WTC11 (cell line): ENCODE measurements around the gene ARHGDIG. TPM values are rescaled to one million over a fixed set of nuclear protein-coding genes. Genes with fewer than 3 reads are reported as not detected.

Source experiments
- ATAC-seq: fragments of 200-7000 bp; cut with Tn5 transposase; 2 replicates; pipeline ENCODE4 v1.10.0; 2021; ENCODE audit warnings: mild to moderate bottlenecking, moderate library complexity
- Bru-seq: library from RNA; stranded (reverse); fragments of 400-500 nt; gene quantifications from one replicate; lab custom pipeline; 2021; lab: Mats Ljungman, UMichigan
- CTCF ChIA-PET: fragments of 300-600 bp; sonication (Branson Sonifier 250); formaldehyde crosslinking; loops from one replicate; lab custom pipeline; 2021; ENCODE audit warnings: antibody characterized with exemption; lab: Charles Lee
- POLR2A ChIA-PET: fragments of 350-600 bp; sonication (Branson Sonifier 250); formaldehyde crosslinking; loops from one replicate; lab custom pipeline; 2021; ENCODE audit warnings: antibody characterized with exemption; lab: Charles Lee
- DNase-seq: peaks from one replicate; pipeline ENCODE4 v3.0.0; 2021; ENCODE audit warnings: low spot score
- H3K27ac Mint-ChIP-seq: 2 replicates; pipeline ENCODE4 v1.8.0; 2021; ENCODE audit warnings: mixed read lengths
- H3K27me3 Mint-ChIP-seq: 2 replicates; pipeline ENCODE4 v1.8.0; 2021; ENCODE audit warnings: low read depth, mild to moderate bottlenecking, moderate library complexity, mixed read lengths
- H3K36me3 Mint-ChIP-seq: 2 replicates; pipeline ENCODE4 v1.8.0; 2021; ENCODE audit warnings: mixed read lengths
- H3K4me1 Mint-ChIP-seq: 2 replicates; pipeline ENCODE4 v1.8.0; 2022; ENCODE audit warnings: mixed read lengths
- H3K4me3 Mint-ChIP-seq: 2 replicates; pipeline ENCODE4 v1.8.0; 2021; ENCODE audit warnings: mild to moderate bottlenecking, moderate library complexity, mixed read lengths
- H3K9me3 Mint-ChIP-seq: 2 replicates; pipeline ENCODE4 v1.8.0; 2021; ENCODE audit warnings: mixed read lengths
- IRF2 ChIP-seq: sonication (generic); formaldehyde crosslinking; IDR thresholded peaks from 2 replicates; pipeline ENCODE4 v1.8.0; 2022; ENCODE audit warnings: low read depth, missing genetic modification reagents, borderline replicate concordance
- SP1 ChIP-seq: sonication (generic); formaldehyde crosslinking; conservative IDR thresholded peaks from 2 replicates; pipeline ENCODE4 v1.8.1; 2022; ENCODE audit warnings: missing genetic modification reagents
- ZNF396 ChIP-seq: fragments of 250-450 bp; sonication (Bioruptor Pico); IDR thresholded peaks from 2 replicates; pipeline ENCODE4 v1.8.0; 2021; ENCODE audit warnings: mild to moderate bottlenecking, moderate library complexity, borderline replicate concordance
- long read RNA-seq, 3 experiments: library from RNA in 1 of 3; library from capped mRNA in 1 of 3; library from polyadenylated mRNA in 1 of 3; unstranded in 2 of 3; stranded (forward) in 1 of 3; transcript quantifications; one replicate each; pipeline ENCODE4 v2.0.0, GENCODE V29; 2021
- total RNA-seq: library from RNA; stranded (reverse); gene quantifications from 3 replicates; pipeline ENCODE4 v1.2.3, GENCODE V29; 2021
- TF ChIP-seq, protein P1 (sequence below): sonication (generic); formaldehyde crosslinking; IDR thresholded peaks from 2 replicates; pipeline ENCODE4 v1.8.1; 2023; ENCODE audit warnings: mild to moderate bottlenecking, missing genetic modification reagents
- TF ChIP-seq, protein P2 (sequence below): fragments of 250-450 bp; sonication (Bioruptor Pico); IDR thresholded peaks from 2 replicates; pipeline ENCODE4 v1.9.0; 2021; ENCODE audit warnings: moderate library complexity, mild to moderate bottlenecking, inconsistent platforms, borderline replicate concordance
- TF ChIP-seq, protein P3 (sequence below): sonication (generic); formaldehyde crosslinking; IDR thresholded peaks from 2 replicates; pipeline ENCODE4 v1.8.1; 2022; ENCODE audit warnings: low read depth, missing genetic modification reagents, borderline replicate concordance
- TF ChIP-seq, protein P4 (sequence below): sonication (generic); formaldehyde crosslinking; conservative IDR thresholded peaks from 2 replicates; pipeline ENCODE4 v1.8.1; 2022; ENCODE audit warnings: mild to moderate bottlenecking, missing genetic modification reagents
- TF ChIP-seq, protein P5 (sequence below): fragments of 250-450 bp; sonication (Bioruptor Pico); IDR thresholded peaks from 2 replicates; pipeline ENCODE4 v1.9.0; 2021; ENCODE audit warnings: mild to moderate bottlenecking, borderline replicate concordance
- TF ChIP-seq, protein P6 (sequence below): sonication (generic); formaldehyde crosslinking; IDR thresholded peaks from 2 replicates; pipeline ENCODE4 v1.8.0; 2023; ENCODE audit warnings: missing genetic modification reagents
- TF ChIP-seq, protein P7 (sequence below): sonication (generic); formaldehyde crosslinking; IDR thresholded peaks from 2 replicates; pipeline ENCODE4 v1.8.1; 2023; ENCODE audit warnings: mild to moderate bottlenecking, missing genetic modification reagents, moderate library complexity
- TF ChIP-seq, protein P8 (sequence below): fragments of 250-450 bp; sonication (Bioruptor Pico); IDR thresholded peaks from 2 replicates; pipeline ENCODE4 v1.8.0; 2021; ENCODE audit warnings: mild to moderate bottlenecking

Gene ARHGDIG
- total RNA-seq = 3.4 to 4.0 TPM (median 3.5 TPM) in 3 replicates
- percentile 12 among the genes with signal in this experiment for Bru-seq, nascent RNA
- long read RNA-seq, experiment 1, transcript ARHGDIG-201 (6 exons, 949 nt) = major isoform, 5 of 6 reads
- long read RNA-seq, experiment 1, partial matches to known transcripts = 1 of 6 reads
- long read RNA-seq, experiment 1, other reads (novel, unspliced or antisense) = 0 of 6 reads
- long read RNA-seq, experiment 2, partial matches to known transcripts = 0 of 3 reads
- long read RNA-seq, experiment 2, other reads (novel, unspliced or antisense) = 1 of 3 reads
- long read RNA-seq, experiment 3 = 0 reads

DNA sequence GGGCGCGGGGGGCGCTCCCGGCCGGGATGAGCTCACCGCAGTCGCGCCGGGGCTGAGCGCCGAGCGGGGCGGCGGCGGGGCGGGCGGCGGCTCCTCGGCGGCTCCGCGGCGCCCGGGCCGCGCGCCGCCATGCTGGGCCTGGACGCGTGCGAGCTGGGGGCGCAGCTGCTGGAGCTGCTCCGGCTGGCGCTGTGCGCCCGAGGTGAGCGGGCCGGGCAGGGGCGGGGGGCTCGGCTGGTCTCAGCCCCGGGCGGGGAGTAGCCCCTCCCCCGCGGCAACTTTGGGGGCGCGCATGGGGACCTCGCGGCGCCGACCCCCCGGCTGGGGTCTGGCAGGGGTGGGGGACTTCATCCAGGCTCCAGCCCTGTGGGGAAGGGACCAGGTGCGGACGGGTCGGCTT is at the start of gene ARHGDIG:
Gene ARHGDIG, plus strand, starts transcription at position 40 of the 400 bp plus-strand sequence. Its CDS starts 90 bp downstream, at position 130.
- TF ChIP-seq, protein P1, sequence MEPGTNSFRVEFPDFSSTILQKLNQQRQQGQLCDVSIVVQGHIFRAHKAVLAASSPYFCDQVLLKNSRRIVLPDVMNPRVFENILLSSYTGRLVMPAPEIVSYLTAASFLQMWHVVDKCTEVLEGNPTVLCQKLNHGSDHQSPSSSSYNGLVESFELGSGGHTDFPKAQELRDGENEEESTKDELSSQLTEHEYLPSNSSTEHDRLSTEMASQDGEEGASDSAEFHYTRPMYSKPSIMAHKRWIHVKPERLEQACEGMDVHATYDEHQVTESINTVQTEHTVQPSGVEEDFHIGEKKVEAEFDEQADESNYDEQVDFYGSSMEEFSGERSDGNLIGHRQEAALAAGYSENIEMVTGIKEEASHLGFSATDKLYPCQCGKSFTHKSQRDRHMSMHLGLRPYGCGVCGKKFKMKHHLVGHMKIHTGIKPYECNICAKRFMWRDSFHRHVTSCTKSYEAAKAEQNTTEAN (CRISPR knock-in tag) = no peak
- no peak for TF ChIP-seq ZNF396 (CRISPR knock-in tag)
- CTCF ChIA-PET = interaction anchor here (1.0 to 2.6 kb wide), 3 partner anchors 72 to 184 kb away, joined by 4 to 15 read pairs (median 11); no protein-coding TSS in a partner anchor
- no peaks in the 10 kb centered on the region; the same call in 1 of the 2 replicates for H3K4me1 Mint-ChIP-seq
- POLR2A ChIA-PET = interaction anchor here (0.6 kb wide), 1 partner anchor 75 kb away, joined by 3 read pairs; no protein-coding TSS in a partner anchor
- ATAC-seq (peak; percentile 34), DNase-seq (no peak)
- peaks cover 37% of the 10 kb centered on the region for H3K27me3 Mint-ChIP-seq
- peak within 1 kb of the TSS; percentile 60 for H3K4me3 Mint-ChIP-seq
- no peaks in the 10 kb centered on the region for H3K36me3 Mint-ChIP-seq
- H3K9me3 Mint-ChIP-seq = no peaks in the 10 kb centered on the region
- no peak within 1 kb of the TSS for H3K27ac Mint-ChIP-seq

DNA sequence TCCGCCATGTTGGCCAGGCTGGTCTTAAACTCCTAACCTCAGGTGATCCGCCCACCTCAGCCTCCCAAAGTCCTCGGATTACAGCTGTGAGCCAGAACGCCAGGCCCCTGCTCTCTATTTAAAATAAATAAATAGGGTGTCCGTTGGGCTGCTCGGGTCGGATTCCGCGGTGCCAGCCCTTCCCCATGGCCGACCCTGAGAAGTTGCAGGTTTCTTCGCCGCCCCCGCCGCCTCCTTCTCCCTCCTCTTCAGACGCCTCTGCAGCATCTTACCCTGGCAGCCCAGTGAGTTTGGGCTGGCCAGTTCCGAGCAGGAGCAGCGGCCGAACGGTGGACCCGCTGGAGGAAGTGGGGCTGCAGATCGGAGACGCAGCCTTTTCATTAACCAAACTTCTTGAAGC is 49.4 kb upstream of the ARHGDIG start:
- H3K36me3 Mint-ChIP-seq = peaks cover 26% of the 10 kb centered on the region
- H3K4me3 Mint-ChIP-seq = no peak overlapping the region; the same call in 1 of the 2 replicates
- POLR2A ChIA-PET = no interaction called here
- ATAC-seq (no peak), DNase-seq (no peak)
- CTCF ChIA-PET = no interaction called here
- 0 out of 2 replicates have a peak, but pooled peaks cover 3% of the 10 kb centered on the region for H3K27me3 Mint-ChIP-seq
- no peaks in the 10 kb centered on the region for H3K9me3 Mint-ChIP-seq
- H3K27ac Mint-ChIP-seq = no peak overlapping the region; the same call in 1 of the 2 replicates
- TF ChIP-seq SP1 (CRISPR knock-in tag) (no peak), IRF2 (CRISPR knock-in tag) (no peak)
- TF ChIP-seq, protein P2, sequence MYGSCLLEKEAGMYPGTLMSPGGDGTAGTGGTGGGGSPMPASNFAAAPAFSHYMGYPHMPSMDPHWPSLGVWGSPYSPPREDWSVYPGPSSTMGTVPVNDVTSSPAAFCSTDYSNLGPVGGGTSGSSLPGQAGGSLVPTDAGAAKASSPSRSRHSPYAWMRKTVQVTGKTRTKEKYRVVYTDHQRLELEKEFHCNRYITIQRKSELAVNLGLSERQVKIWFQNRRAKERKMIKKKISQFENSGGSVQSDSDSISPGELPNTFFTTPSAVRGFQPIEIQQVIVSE (CRISPR knock-in tag) = no peak
- TF ChIP-seq, protein P3, sequence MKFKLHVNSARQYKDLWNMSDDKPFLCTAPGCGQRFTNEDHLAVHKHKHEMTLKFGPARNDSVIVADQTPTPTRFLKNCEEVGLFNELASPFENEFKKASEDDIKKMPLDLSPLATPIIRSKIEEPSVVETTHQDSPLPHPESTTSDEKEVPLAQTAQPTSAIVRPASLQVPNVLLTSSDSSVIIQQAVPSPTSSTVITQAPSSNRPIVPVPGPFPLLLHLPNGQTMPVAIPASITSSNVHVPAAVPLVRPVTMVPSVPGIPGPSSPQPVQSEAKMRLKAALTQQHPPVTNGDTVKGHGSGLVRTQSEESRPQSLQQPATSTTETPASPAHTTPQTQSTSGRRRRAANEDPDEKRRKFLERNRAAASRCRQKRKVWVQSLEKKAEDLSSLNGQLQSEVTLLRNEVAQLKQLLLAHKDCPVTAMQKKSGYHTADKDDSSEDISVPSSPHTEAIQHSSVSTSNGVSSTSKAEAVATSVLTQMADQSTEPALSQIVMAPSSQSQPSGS (CRISPR knock-in tag) = no peak
- TF ChIP-seq, protein P4, sequence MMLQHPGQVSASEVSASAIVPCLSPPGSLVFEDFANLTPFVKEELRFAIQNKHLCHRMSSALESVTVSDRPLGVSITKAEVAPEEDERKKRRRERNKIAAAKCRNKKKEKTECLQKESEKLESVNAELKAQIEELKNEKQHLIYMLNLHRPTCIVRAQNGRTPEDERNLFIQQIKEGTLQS (CRISPR knock-in tag) = no peak
- TF ChIP-seq, protein P5, sequence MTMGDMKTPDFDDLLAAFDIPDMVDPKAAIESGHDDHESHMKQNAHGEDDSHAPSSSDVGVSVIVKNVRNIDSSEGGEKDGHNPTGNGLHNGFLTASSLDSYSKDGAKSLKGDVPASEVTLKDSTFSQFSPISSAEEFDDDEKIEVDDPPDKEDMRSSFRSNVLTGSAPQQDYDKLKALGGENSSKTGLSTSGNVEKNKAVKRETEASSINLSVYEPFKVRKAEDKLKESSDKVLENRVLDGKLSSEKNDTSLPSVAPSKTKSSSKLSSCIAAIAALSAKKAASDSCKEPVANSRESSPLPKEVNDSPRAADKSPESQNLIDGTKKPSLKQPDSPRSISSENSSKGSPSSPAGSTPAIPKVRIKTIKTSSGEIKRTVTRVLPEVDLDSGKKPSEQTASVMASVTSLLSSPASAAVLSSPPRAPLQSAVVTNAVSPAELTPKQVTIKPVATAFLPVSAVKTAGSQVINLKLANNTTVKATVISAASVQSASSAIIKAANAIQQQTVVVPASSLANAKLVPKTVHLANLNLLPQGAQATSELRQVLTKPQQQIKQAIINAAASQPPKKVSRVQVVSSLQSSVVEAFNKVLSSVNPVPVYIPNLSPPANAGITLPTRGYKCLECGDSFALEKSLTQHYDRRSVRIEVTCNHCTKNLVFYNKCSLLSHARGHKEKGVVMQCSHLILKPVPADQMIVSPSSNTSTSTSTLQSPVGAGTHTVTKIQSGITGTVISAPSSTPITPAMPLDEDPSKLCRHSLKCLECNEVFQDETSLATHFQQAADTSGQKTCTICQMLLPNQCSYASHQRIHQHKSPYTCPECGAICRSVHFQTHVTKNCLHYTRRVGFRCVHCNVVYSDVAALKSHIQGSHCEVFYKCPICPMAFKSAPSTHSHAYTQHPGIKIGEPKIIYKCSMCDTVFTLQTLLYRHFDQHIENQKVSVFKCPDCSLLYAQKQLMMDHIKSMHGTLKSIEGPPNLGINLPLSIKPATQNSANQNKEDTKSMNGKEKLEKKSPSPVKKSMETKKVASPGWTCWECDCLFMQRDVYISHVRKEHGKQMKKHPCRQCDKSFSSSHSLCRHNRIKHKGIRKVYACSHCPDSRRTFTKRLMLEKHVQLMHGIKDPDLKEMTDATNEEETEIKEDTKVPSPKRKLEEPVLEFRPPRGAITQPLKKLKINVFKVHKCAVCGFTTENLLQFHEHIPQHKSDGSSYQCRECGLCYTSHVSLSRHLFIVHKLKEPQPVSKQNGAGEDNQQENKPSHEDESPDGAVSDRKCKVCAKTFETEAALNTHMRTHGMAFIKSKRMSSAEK = no peak
- TF ChIP-seq, protein P6, sequence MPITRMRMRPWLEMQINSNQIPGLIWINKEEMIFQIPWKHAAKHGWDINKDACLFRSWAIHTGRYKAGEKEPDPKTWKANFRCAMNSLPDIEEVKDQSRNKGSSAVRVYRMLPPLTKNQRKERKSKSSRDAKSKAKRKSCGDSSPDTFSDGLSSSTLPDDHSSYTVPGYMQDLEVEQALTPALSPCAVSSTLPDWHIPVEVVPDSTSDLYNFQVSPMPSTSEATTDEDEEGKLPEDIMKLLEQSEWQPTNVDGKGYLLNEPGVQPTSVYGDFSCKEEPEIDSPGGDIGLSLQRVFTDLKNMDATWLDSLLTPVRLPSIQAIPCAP = no peak
- TF ChIP-seq, protein P7, sequence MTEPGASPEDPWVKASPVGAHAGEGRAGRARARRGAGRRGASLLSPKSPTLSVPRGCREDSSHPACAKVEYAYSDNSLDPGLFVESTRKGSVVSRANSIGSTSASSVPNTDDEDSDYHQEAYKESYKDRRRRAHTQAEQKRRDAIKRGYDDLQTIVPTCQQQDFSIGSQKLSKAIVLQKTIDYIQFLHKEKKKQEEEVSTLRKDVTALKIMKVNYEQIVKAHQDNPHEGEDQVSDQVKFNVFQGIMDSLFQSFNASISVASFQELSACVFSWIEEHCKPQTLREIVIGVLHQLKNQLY (CRISPR knock-in tag) = no peak
- TF ChIP-seq, protein P8, sequence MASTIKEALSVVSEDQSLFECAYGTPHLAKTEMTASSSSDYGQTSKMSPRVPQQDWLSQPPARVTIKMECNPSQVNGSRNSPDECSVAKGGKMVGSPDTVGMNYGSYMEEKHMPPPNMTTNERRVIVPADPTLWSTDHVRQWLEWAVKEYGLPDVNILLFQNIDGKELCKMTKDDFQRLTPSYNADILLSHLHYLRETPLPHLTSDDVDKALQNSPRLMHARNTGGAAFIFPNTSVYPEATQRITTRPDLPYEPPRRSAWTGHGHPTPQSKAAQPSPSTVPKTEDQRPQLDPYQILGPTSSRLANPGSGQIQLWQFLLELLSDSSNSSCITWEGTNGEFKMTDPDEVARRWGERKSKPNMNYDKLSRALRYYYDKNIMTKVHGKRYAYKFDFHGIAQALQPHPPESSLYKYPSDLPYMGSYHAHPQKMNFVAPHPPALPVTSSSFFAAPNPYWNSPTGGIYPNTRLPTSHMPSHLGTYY (CRISPR knock-in tag) = no peak
- H3K4me1 Mint-ChIP-seq = peaks cover 24% of the 10 kb centered on the region
